H9 (cell line): ENCODE data around the gene GAS2L2. TPM values are rescaled to one million over a fixed set of nuclear protein-coding genes. Genes with fewer than 3 reads are reported as not detected.

ENCODE experiments used
- DNase-seq: peaks from one replicate; pipeline ENCODE4 v3.0.0-alpha.2; 2017
- H2AFZ ChIP-seq: one replicate; pipeline ENCODE4 v1.6.1; 2013; ENCODE audit warnings: mild to moderate bottlenecking, low read length, control low read depth, moderate library complexity
- H2AK5ac ChIP-seq: 2 replicates; pipeline ENCODE4 v1.6.1; 2013; ENCODE audit warnings: low read length, control low read depth, mixed read lengths; ENCODE audit not compliant: insufficient read length
- H2BK120ac ChIP-seq: one replicate; pipeline ENCODE4 v1.6.1; 2013; ENCODE audit warnings: low read depth, mild to moderate bottlenecking, low read length, control low read depth, inconsistent platforms; ENCODE audit not compliant: poor library complexity, severe bottlenecking
- H2BK12ac ChIP-seq: 2 replicates; pipeline ENCODE4 v1.6.1; 2013; ENCODE audit warnings: low read length, control low read depth, mixed read lengths, low read depth; ENCODE audit not compliant: insufficient read length
- H2BK15ac ChIP-seq: 2 replicates; pipeline ENCODE4 v1.6.1; 2013; ENCODE audit warnings: low read depth, low read length, control low read depth
- H2BK20ac ChIP-seq: one replicate; pipeline ENCODE4 v1.6.1; 2013; ENCODE audit warnings: low read depth, mild to moderate bottlenecking, low read length, control low read depth, inconsistent platforms; ENCODE audit not compliant: poor library complexity, severe bottlenecking
- H2BK5ac ChIP-seq: 2 replicates; pipeline ENCODE4 v1.6.1; 2013; ENCODE audit warnings: low read length, control low read depth, mixed read lengths; ENCODE audit not compliant: insufficient read length
- H3K14ac ChIP-seq: 2 replicates; pipeline ENCODE4 v1.6.1; 2013; ENCODE audit warnings: low read length, control low read depth; ENCODE audit not compliant: insufficient read depth
- H3K18ac ChIP-seq: 2 replicates; pipeline ENCODE4 v1.6.1; 2013; ENCODE audit warnings: low read depth, mild to moderate bottlenecking, mixed read lengths, low read length, control low read depth; ENCODE audit not compliant: insufficient read length
- H3K23ac ChIP-seq: 2 replicates; pipeline ENCODE4 v1.6.1; 2013; ENCODE audit warnings: low read length, control low read depth, mixed read lengths, low read depth; ENCODE audit not compliant: insufficient read length
- H3K23me2 ChIP-seq: 2 replicates; pipeline ENCODE4 v1.6.1; 2013; ENCODE audit warnings: low read depth, mild to moderate bottlenecking, mixed read lengths, low read length, control low read depth; ENCODE audit not compliant: insufficient read length, poor library complexity, severe bottlenecking
- H3K27ac ChIP-seq: 2 replicates; pipeline ENCODE4 v1.5.1; 2013; ENCODE audit warnings: low read length, control low read depth, mixed read lengths, low read depth; ENCODE audit not compliant: insufficient read length
- H3K27me3 ChIP-seq: 2 replicates; pipeline ENCODE4 v1.6.1; 2013; ENCODE audit warnings: low read length, control low read depth, inconsistent platforms; ENCODE audit not compliant: insufficient read depth
- H3K4ac ChIP-seq: 2 replicates; pipeline ENCODE4 v1.6.1; 2013; ENCODE audit warnings: low read depth, mild to moderate bottlenecking, control low read depth, inconsistent platforms, low read length, moderate library complexity
- H3K4me1 ChIP-seq: 2 replicates; pipeline ENCODE4 v1.6.1; 2013; ENCODE audit warnings: low read length, control low read depth, inconsistent platforms; ENCODE audit not compliant: insufficient read depth
- H3K4me2 ChIP-seq: 2 replicates; pipeline ENCODE4 v1.6.1; 2013; ENCODE audit warnings: low read length, control low read depth, mixed read lengths; ENCODE audit not compliant: insufficient read length, insufficient read depth
- H3K56ac ChIP-seq: 2 replicates; pipeline ENCODE4 v1.6.1; 2013; ENCODE audit warnings: low read depth, mild to moderate bottlenecking, mixed read lengths, low read length, control low read depth; ENCODE audit not compliant: insufficient read length
- H3K79me1 ChIP-seq: 2 replicates; pipeline ENCODE4 v1.6.1; 2013; ENCODE audit warnings: low read depth, mild to moderate bottlenecking, moderate library complexity, low read length, control low read depth, inconsistent platforms; ENCODE audit not compliant: insufficient read depth, poor library complexity, severe bottlenecking
- H3K79me2 ChIP-seq: 2 replicates; pipeline ENCODE4 v1.6.1; 2013; ENCODE audit warnings: low read length, control low read depth, inconsistent platforms; ENCODE audit not compliant: insufficient read depth
- H3K9ac ChIP-seq: 2 replicates; pipeline ENCODE4 v1.6.1; 2013; ENCODE audit warnings: low read length, control low read depth, mixed read lengths; ENCODE audit not compliant: insufficient read length; ENCODE audit errors: extremely low read depth
- H3K9me3 ChIP-seq: one replicate; pipeline ENCODE4 v1.6.1; 2013; ENCODE audit warnings: low read depth, low read length, inconsistent platforms; ENCODE audit not compliant: control insufficient read depth
- H3T11ph ChIP-seq: one replicate; pipeline ENCODE4 v1.6.1; 2013; ENCODE audit warnings: mild to moderate bottlenecking, low read length, control low read depth, inconsistent platforms
- H4K20me1 ChIP-seq: one replicate; pipeline ENCODE4 v1.6.1; 2013; ENCODE audit not compliant: control insufficient read depth, insufficient read length, insufficient read depth
- H4K5ac ChIP-seq: 2 replicates; pipeline ENCODE4 v1.6.1; 2013; ENCODE audit warnings: low read depth, mild to moderate bottlenecking, mixed read lengths, low read length, control low read depth; ENCODE audit not compliant: insufficient read length
- H4K8ac ChIP-seq: replicated peaks from 2 replicates; pipeline ENCODE4 v1.6.1; 2013; ENCODE audit warnings: low read length, control low read depth, mixed read lengths, low read depth; ENCODE audit not compliant: insufficient read length
- H4K91ac ChIP-seq: 2 replicates; pipeline ENCODE4 v1.6.1; 2013; ENCODE audit warnings: low read depth, mild to moderate bottlenecking, moderate library complexity, mixed read lengths, low read length, control low read depth; ENCODE audit not compliant: insufficient read length
- H3K27ac Mint-ChIP-seq, 3 experiments: 2 replicates in 2 of 3; 3 replicates in 1 of 3; pipeline ENCODE4 v1.8.0; 2020 to 2021; ENCODE audit warnings: mixed read lengths in 3 of 3, mild to moderate bottlenecking in 1 of 3, moderate library complexity in 1 of 3
- H3K27me3 Mint-ChIP-seq: 2 replicates; pipeline ENCODE4 v1.8.0; 2021; ENCODE audit warnings: low read depth, mild to moderate bottlenecking, moderate library complexity, mixed read lengths
- H3K36me3 Mint-ChIP-seq, 3 experiments: 2 replicates in 2 of 3; 3 replicates in 1 of 3; pipeline ENCODE4 v1.8.0; 2020 to 2021; ENCODE audit warnings: low read depth in 3 of 3, mixed read lengths in 3 of 3; ENCODE audit not compliant: insufficient read depth in 1 of 3
- H3K4me1 Mint-ChIP-seq, 2 experiments: 2 replicates each; pipeline ENCODE4 v1.8.0; 2020; ENCODE audit warnings: mixed read lengths in 2 of 2
- H3K4me3 Mint-ChIP-seq, 2 experiments: 2 replicates in 1 of 2; 3 replicates in 1 of 2; pipeline ENCODE4 v1.8.0; 2020 to 2021; ENCODE audit warnings: mild to moderate bottlenecking in 2 of 2, mixed read lengths in 2 of 2, moderate library complexity in 1 of 2
- H3K9me3 Mint-ChIP-seq, 2 experiments: 2 replicates in 1 of 2; 3 replicates in 1 of 2; pipeline ENCODE4 v1.8.0; 2020; ENCODE audit warnings: mild to moderate bottlenecking in 2 of 2, mixed read lengths in 2 of 2, moderate library complexity in 1 of 2
- WGBS: extraction: QIAGEN DNeasy Blood & Tissue Kit; methylation state at CpG from one replicate; pipeline ENCODE4 v1.1.7; 2013; ENCODE audit warnings: missing lambda C conversion rate, low lambda C conversion rate, mixed read lengths; ENCODE audit not compliant: insufficient read length; ENCODE audit errors: extremely low coverage; 5-methylcytosine and 5-hydroxymethylcytosine counted together
- total RNA-seq: library from RNA; stranded (reverse); gene quantifications from 2 replicates; pipeline ENCODE4 v1.2.1, GENCODE V29; 2021
- TF ChIP-seq, protein P1 (sequence below): fragments of 200-600 bp; sonication (generic); conservative IDR thresholded peaks from 3 replicates; pipeline ENCODE4 v1.8.0; 2021; ENCODE audit warnings: antibody characterized with exemption, mild to moderate bottlenecking

Gene GAS2L2
- total RNA-seq, 1 experiment from 2014 or later, result not detected

DNA sequence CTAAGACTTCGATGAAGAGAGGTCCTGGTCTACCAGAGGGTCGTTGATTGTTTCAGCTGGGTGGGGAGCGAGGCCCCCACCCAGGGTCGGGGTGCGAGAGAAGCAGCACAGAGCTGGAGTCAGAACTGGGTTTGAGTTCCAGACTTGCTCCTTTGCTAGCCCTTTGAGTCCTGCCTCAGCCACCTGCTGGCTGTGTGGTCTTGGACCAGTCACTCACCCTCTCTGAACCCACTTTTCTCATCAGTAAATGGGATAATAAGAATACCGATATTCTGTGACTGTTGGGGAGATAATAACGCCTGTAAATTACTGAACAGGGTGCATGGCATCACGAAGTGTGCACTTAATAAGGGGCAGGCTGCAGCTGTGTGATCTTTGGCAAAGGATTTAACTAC is 42.8 kb upstream of the GAS2L2 start:
- H3K79me1 ChIP-seq, result no peaks in the 10 kb centered on the region
- H3K56ac ChIP-seq, result no peak overlapping the region
- no peak overlapping the region for H4K8ac ChIP-seq
- no peak overlapping the region for H3K14ac ChIP-seq
- H3K27ac ChIP-seq, result no peak overlapping the region
- H2BK5ac ChIP-seq, result no peak overlapping the region
- no peak overlapping the region for H3K18ac ChIP-seq
- Mint-ChIP-seq H3K27ac (no peak overlapping the region), H3K4me3 (peak overlapping the region; percentile 52 to 76), H3K27me3 (peaks cover 91% of the 10 kb centered on the region), H3K4me1 (peaks cover 6 to 18% of the 10 kb centered on the region in 2 experiments), H3K9me3 (no peaks in the 10 kb centered on the region), H3K36me3 (no peaks in the 10 kb centered on the region)
- no peak overlapping the region for H2BK120ac ChIP-seq
- peaks cover 6% of the 10 kb centered on the region for H3K23me2 ChIP-seq
- H3K79me2 ChIP-seq, result no peaks in the 10 kb centered on the region
- DNase-seq, result no peak
- H3K9me3 ChIP-seq, result no peaks in the 10 kb centered on the region
- no peak overlapping the region for H2BK15ac ChIP-seq
- peak overlapping the region; percentile 68 for H3K4me2 ChIP-seq
- H3K27me3 ChIP-seq, result peaks cover 33% of the 10 kb centered on the region
- no peak overlapping the region for H3K23ac ChIP-seq
- no peak overlapping the region for H2BK12ac ChIP-seq
- H4K91ac ChIP-seq, result no peak overlapping the region
- TF ChIP-seq, protein P1, sequence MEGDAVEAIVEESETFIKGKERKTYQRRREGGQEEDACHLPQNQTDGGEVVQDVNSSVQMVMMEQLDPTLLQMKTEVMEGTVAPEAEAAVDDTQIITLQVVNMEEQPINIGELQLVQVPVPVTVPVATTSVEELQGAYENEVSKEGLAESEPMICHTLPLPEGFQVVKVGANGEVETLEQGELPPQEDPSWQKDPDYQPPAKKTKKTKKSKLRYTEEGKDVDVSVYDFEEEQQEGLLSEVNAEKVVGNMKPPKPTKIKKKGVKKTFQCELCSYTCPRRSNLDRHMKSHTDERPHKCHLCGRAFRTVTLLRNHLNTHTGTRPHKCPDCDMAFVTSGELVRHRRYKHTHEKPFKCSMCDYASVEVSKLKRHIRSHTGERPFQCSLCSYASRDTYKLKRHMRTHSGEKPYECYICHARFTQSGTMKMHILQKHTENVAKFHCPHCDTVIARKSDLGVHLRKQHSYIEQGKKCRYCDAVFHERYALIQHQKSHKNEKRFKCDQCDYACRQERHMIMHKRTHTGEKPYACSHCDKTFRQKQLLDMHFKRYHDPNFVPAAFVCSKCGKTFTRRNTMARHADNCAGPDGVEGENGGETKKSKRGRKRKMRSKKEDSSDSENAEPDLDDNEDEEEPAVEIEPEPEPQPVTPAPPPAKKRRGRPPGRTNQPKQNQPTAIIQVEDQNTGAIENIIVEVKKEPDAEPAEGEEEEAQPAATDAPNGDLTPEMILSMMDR, result no peak
- H2AK5ac ChIP-seq, result no peak overlapping the region
- no peak overlapping the region for H2BK20ac ChIP-seq
- H4K20me1 ChIP-seq, result no peaks in the 10 kb centered on the region
- H3K4me1 ChIP-seq, result 0 out of 2 replicates have a peak, but pooled peaks cover 2% of the 10 kb centered on the region
- no peak overlapping the region for H4K5ac ChIP-seq
- H2AFZ ChIP-seq, result no peak overlapping the region
- no CpG with 5 or more reads among the region's 8 CpGs for WGBS
- no peak overlapping the region for H3K9ac ChIP-seq
- no peak overlapping the region for H3K4ac ChIP-seq
- H3T11ph ChIP-seq, result no peak overlapping the region
